HG03039 (cell line): ENCODE results near the gene SETDB2.

Experiments used
- ATAC-seq: cut with Tn5 transposase; IDR thresholded peaks from one replicate; pipeline ENCODE4 v1.9.1; 2021; ENCODE audit warnings: mild to moderate bottlenecking, moderate library complexity; ENCODE audit not compliant: unreplicated experiment

The SETDB2 gene

GRCh38 chr13:49528161-49528560, 84.1 kb downstream of the SETDB2 start:
- no peak for ATAC-seq

GRCh38 chr13:49530457-49530856, 86.4 kb downstream of the SETDB2 start:
- no peak for ATAC-seq

GRCh38 chr13:49532593-49532992, 88.5 kb downstream of the SETDB2 start:
- no peak for ATAC-seq

- ATAC-seq = no peak
These were observed 88.9 kb downstream of the SETDB2 start for GRCh38 chr13:49533011-49533410.

- no peak for ATAC-seq
These were observed 89.7 kb downstream of the SETDB2 start for GRCh38 chr13:49533591-49534269.

- ATAC-seq = no peak
These were observed 92.2 kb downstream of the SETDB2 start for GRCh38 chr13:49536144-49536873.

GRCh38 chr13:49538404-49538803, 94.3 kb downstream of the SETDB2 start:
- no peak for ATAC-seq

GRCh38 chr13:49539313-49539712, 95.2 kb downstream of the SETDB2 start:
- no peak for ATAC-seq

- ATAC-seq = no peak
These were observed 95.7 kb downstream of the SETDB2 start for GRCh38 chr13:49539746-49540145.

- ATAC-seq = no peak
These were observed 96.5 kb downstream of the SETDB2 start for GRCh38 chr13:49540552-49540951.

- no peak for ATAC-seq
These were observed 99.6 kb downstream of the SETDB2 start for GRCh38 chr13:49543656-49544055.
